Stomach (tissue), 9 donors: ENCODE results near the gene PGGT1B. TPM values are rescaled to one million over a fixed set of nuclear protein-coding genes. Genes with fewer than 3 reads are reported as not detected.

Experiments used
- DNase-seq, 2 donors: peaks; one replicate each; pipeline versions ENCODE4 v3.0.0 to v3.0.0-alpha.2; 2013 to 2019
- H3K27ac ChIP-seq, 5 donors: fragments of 200-600 bp in 4 of 5; sonication (generic) in 4 of 5; one replicate each; pipeline ENCODE4 v1.5.1; 2013 to 2019; ENCODE audit warnings: mild to moderate bottlenecking in 1 of 5, moderate library complexity in 1 of 5
- H3K27me3 ChIP-seq, 3 donors: fragments of 200-600 bp; sonication (generic); one replicate each; pipeline ENCODE4 v1.5.1; 2017 to 2019; ENCODE audit warnings: mixed run types in 1 of 3
- H3K36me3 ChIP-seq, 4 donors: fragments of 200-600 bp; sonication (generic); 1 replicate in 3 of 4; 2 replicates in 1 of 4; pipeline ENCODE4 v1.5.1; 2016 to 2019
- H3K4me1 ChIP-seq, 4 donors: fragments of 200-600 bp; sonication (generic); one replicate each; pipeline ENCODE4 v1.5.1; 2016 to 2019
- H3K4me3 ChIP-seq, 4 donors: fragments of 200-600 bp; sonication (generic) in 3 of 4; one replicate each; pipeline ENCODE4 v1.5.1; 2016 to 2019; ENCODE audit warnings: mild to moderate bottlenecking in 1 of 4
- H3K9me3 ChIP-seq, 4 donors: fragments of 200-600 bp; sonication (generic); one replicate each; pipeline ENCODE4 v1.5.1; 2016 to 2019
- EP300 ChIP-seq: sonication (generic); formaldehyde crosslinking; IDR thresholded peaks from one replicate; pipeline ENCODE4 v1.6.1; 2017; ENCODE audit warnings: antibody characterized with exemption
- POLR2A ChIP-seq, 4 donors: fragments of 450-650 bp; IDR thresholded peaks; one replicate each; pipeline ENCODE4 v1.6.1; 2016; ENCODE audit warnings: antibody characterized with exemption in 4 of 4, control low read depth in 2 of 4, mild to moderate bottlenecking in 1 of 4, moderate library complexity in 1 of 4
- POLR2AphosphoS5 ChIP-seq, 3 donors: sonication (generic); formaldehyde crosslinking; IDR thresholded peaks; one replicate each; pipeline ENCODE4 v1.6.1; 2016; ENCODE audit warnings: antibody characterized with exemption in 3 of 3
- WGBS, 5 donors: extraction: QIAGEN DNeasy Blood & Tissue Kit in 3 of 5; methylation state at CpG; one replicate each; pipeline versions ENCODE4 v1.1.5 to v1.1.7; 2013 to 2018; 5-methylcytosine and 5-hydroxymethylcytosine counted together
- intact Hi-C: fragments of 100-400 bp; cut with DNase I; formaldehyde crosslinking; loops from one replicate; pipeline ENCODE4 v1.15.1; 2023; ENCODE audit warnings: low total_unique reads
- polyA plus RNA-seq, 3 donors: library from polyadenylated mRNA; stranded (reverse); fragments of 200-250 nt; gene quantifications; one replicate each; pipeline ENCODE4 v1.2.3, GENCODE V29; 2013
- total RNA-seq, 5 donors: library from RNA; depleted of rRNA; stranded (reverse); fragments of >200 nt; gene quantifications; one replicate each; pipeline versions ENCODE4 v1.1.0 to v1.2.3, GENCODE V29; 2014 to 2016
- TF ChIP-seq, protein P1 (sequence below), 7 experiments: fragments of 450-650 bp in 4 of 7; fragments of 200-600 bp in 3 of 7; sonication (generic) in 3 of 7; IDR thresholded peaks; one replicate each; pipeline ENCODE4 v1.5.1; 2016 to 2019; ENCODE audit warnings: antibody characterized with exemption in 7 of 7, control low read depth in 2 of 7, mild to moderate bottlenecking in 1 of 7
- donor health status: healthy with polysubstance abuse.
- donor health status: Bipolar disorder and iron deficiency.
- donor health status: healthy.

Gene PGGT1B
- total and polyA plus RNA-seq, 8 donors = 2.4 to 62.5 (median 5.0) TPM

DNA sequence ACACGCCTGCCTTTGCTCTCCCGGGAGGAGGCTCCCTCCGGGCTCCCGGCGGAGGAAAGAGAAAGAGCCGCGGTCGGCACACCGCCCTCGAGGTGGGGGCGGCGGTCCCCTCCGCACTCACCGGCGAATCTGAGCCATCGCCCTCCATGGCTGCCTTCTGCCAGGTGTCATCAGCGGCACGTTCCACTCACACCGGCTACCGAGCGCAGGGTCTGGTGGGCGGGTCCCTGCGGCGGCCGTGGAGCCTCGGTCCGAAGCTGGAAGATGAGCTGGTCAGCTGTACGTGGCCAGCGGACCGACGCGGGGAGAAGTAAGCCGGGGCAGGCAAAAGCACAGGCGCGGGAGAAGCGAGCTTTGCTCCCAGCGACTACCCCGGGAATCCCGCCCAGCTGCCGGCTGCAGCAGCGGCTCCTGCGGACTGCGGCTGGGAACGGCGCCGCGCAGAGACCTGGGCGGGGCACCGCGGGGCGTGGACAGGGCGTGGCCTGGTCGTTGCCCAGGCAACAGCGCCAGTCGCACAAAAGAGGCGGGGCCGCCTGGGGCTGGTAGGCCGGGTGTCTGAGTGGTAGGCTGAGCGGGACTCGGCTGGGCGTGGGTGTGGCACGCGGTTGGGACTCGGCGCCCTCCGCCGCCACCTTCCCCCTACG lies 93.1 kb downstream of the PGGT1B start, which contains the start of gene TRIM36:
Gene TRIM36 (minus strand): TSS at position 422 of the 647 bp plus-strand sequence. CDS start 274 bp downstream, at position 148.
- Histone ChIP-seq H3K9me3 (peaks cover 0 to 14% (median 4%) of the 10 kb centered on the region in 4 donors), H3K36me3 (peaks cover 0 to 4% (median 0%) of the 10 kb centered on the region in 4 donors), H3K27me3 (peaks cover 0 to 73% (median 6%) of the 10 kb centered on the region in 3 donors), H3K4me1 (peaks cover 18 to 26% (median 24%) of the 10 kb centered on the region in 4 donors), H3K4me3 (peak within 1 kb of the TSS; percentile 67 to 94 (median 82)), H3K27ac (peak within 1 kb of the TSS; percentile 77 to 93 (median 85))
- peak; percentile 97 for DNase-seq
- no peak for TF ChIP-seq EP300
- TF ChIP-seq POLR2A (IDR thresholded peaks at IDR 0.05) = peak in 1 of 4 donors; percentile 83
- TF ChIP-seq POLR2AphosphoS5 (IDR thresholded peaks at IDR 0.05) = peak; percentile 63 to 97 (median 95)
- TF ChIP-seq, protein P1, sequence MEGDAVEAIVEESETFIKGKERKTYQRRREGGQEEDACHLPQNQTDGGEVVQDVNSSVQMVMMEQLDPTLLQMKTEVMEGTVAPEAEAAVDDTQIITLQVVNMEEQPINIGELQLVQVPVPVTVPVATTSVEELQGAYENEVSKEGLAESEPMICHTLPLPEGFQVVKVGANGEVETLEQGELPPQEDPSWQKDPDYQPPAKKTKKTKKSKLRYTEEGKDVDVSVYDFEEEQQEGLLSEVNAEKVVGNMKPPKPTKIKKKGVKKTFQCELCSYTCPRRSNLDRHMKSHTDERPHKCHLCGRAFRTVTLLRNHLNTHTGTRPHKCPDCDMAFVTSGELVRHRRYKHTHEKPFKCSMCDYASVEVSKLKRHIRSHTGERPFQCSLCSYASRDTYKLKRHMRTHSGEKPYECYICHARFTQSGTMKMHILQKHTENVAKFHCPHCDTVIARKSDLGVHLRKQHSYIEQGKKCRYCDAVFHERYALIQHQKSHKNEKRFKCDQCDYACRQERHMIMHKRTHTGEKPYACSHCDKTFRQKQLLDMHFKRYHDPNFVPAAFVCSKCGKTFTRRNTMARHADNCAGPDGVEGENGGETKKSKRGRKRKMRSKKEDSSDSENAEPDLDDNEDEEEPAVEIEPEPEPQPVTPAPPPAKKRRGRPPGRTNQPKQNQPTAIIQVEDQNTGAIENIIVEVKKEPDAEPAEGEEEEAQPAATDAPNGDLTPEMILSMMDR (IDR thresholded peaks at IDR 0.05) = no peak
- WGBS, 5 donors = 0 to 20% (median 0%) methylated on average over 1 to 68 of the region's 68 CpGs
- intact Hi-C loops = no loop called here

DNA sequence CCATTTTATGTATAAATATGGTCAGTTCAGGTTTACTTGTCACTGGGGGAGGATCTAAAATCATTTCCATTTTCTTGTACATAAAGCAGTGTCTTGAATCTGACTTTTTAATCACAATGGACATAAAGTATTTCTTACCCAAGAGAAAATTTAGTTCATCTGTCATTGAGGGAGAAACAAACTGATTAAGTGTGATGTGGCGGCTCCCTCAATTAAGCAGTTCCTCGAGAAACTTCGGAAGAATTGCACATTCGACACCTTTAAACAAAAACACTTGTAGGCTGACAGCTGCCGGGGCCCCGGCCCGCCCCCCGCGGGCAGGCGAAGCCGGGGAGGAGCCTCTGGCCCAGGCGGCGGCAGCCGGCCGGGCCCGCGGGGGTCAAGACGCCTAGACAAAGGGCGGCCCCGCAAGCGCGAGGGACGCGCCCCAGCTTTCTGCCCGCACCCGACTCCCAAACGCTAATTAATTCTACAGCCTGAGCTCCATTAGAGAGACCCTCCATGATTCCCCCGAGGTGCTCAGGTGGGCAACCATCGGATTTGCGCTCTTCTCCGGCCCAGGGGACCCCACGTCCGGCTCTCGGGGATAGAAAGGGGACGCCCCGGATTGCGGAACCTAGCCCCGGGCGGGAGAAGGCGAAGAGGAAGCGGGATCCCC lies 93.7 kb downstream of the PGGT1B start:
- 1 to 6% (median 2%) methylated on average over 17 to 41 of the region's 41 CpGs for WGBS, 5 donors
- H3K4me1 ChIP-seq = peaks cover 18 to 26% (median 24%) of the 10 kb centered on the region in 4 donors
- TF ChIP-seq EP300 (no peak), POLR2A (IDR thresholded peaks at IDR 0.05) (no peak), POLR2AphosphoS5 (IDR thresholded peaks at IDR 0.05) (no peak)
- TF ChIP-seq, protein P1 (IDR thresholded peaks at IDR 0.05) = no peak
- H3K9me3 ChIP-seq = peaks cover 0 to 14% (median 4%) of the 10 kb centered on the region in 4 donors
- H3K27ac ChIP-seq = peak overlapping the region; percentile 77 to 90 (median 82)
- H3K36me3 ChIP-seq = peaks cover 0 to 4% (median 0%) of the 10 kb centered on the region in 4 donors
- peaks cover 0 to 74% (median 6%) of the 10 kb centered on the region in 3 donors for H3K27me3 ChIP-seq
- H3K4me3 ChIP-seq = peak overlapping the region; percentile 67 to 94 (median 82)
- intact Hi-C loops = no loop called here
- DNase-seq = peak in 1 of 2 donors; percentile 48

DNA sequence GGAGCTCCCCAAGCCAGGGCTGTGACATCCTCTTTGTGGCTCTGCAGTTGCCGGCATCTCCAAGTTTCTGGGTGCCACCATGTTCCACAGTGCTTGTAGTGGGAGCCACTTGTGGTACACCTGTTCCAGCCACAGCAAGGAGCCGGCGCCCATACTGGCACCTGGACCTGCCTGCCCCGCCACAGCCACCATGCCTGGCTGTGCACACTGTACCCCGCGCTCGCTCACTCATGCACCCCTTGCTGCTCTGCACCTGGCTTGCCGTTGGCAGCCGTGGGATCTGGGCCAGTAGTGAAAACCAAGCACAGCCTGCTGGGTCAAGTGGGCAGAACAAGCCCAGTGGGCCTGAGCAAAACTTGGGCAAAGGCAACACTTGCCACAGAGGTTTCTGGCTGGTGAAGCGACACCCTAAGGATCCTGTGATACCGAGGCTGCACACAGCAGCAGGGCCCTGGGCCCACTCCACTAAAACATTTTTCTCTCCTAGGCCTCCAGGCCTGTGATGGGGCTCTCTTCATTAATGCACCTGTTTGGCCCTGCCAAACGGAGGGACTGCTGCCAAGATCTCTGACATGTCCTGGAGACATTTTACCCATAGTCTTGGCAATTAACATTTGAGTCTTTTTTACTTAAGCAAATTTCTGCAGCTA lies 95.8 kb downstream of the PGGT1B start:
- Histone ChIP-seq H3K36me3 (peaks cover 0 to 4% (median 0%) of the 10 kb centered on the region in 4 donors), H3K27me3 (peaks cover 0 to 64% (median 6%) of the 10 kb centered on the region in 3 donors), H3K4me1 (peaks cover 18 to 26% (median 24%) of the 10 kb centered on the region in 4 donors), H3K27ac (no peak overlapping the region), H3K4me3 (no peak overlapping the region), H3K9me3 (peaks cover 0 to 14% (median 4%) of the 10 kb centered on the region in 4 donors)
- TF ChIP-seq EP300 (no peak), POLR2A (IDR thresholded peaks at IDR 0.05) (no peak), POLR2AphosphoS5 (IDR thresholded peaks at IDR 0.05) (no peak)
- TF ChIP-seq, protein P1 (IDR thresholded peaks at IDR 0.05) = no peak
- no peak for DNase-seq
- WGBS, 5 donors = 93 to 99% (median 98%) methylated on average over 9 to 12 of the region's 12 CpGs
- intact Hi-C loops = no loop called here

DNA sequence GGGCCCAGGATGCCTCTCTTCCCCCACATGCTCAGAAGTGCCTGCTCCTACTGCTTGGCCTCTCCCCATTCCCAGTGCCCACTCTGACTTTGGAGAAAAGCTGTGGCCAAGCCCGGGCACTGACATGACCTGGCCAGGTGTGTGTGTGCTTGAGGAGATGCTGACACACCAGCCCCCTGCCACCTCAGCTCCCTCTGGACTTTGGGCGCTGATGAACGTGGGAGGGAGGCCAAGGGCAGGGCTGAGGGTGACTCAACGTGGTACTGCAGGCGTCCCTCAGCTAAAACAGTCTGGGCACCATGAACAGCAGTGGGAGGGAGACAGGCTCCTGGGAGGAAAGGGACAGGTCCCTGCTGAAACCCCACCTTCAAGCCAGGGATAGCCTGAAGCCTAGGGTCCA lies 96.9 kb downstream of the PGGT1B start:
- Histone ChIP-seq H3K27ac (no peak overlapping the region), H3K9me3 (peaks cover 0 to 14% (median 4%) of the 10 kb centered on the region in 4 donors), H3K36me3 (peaks cover 0 to 4% (median 0%) of the 10 kb centered on the region in 4 donors), H3K4me3 (no peak overlapping the region), H3K4me1 (peaks cover 15 to 18% (median 16%) of the 10 kb centered on the region in 4 donors), H3K27me3 (peaks cover 0 to 58% (median 6%) of the 10 kb centered on the region in 3 donors)
- intact Hi-C loops = no loop called here
- 75 to 91% (median 85%) methylated on average over 5 of the region's 5 CpGs for WGBS, 5 donors
- DNase-seq = no peak
- TF ChIP-seq, protein P1 (IDR thresholded peaks at IDR 0.05) = no peak
- no peak for TF ChIP-seq EP300
- TF ChIP-seq POLR2AphosphoS5 (IDR thresholded peaks at IDR 0.05) = no peak
- no peak for TF ChIP-seq POLR2A (IDR thresholded peaks at IDR 0.05)
